ENCODE results near the gene GPSM1.

GRCh38 chr9:136381311-136381710, 54.0 kb downstream of the GPSM1 start:
- TF ChIP-seq CTCF (conservative IDR thresholded peaks at IDR 0.05; ENCODE audit: low read depth, low read length): no peak
- no peak for TF ChIP-seq EZH2phosphoT487 (IDR thresholded peaks at IDR 0.05; ENCODE audit: borderline replicate concordance, low read length)

Data from PC-3 (cell line).